GM12872 (cell line): ENCODE measurements around the gene JUNB.

Experiments
- TF ChIP-seq, protein P1 (sequence below): IDR thresholded peaks from 3 replicates; pipeline ENCODE4 v1.5.1; 2011; ENCODE audit warnings: low read depth, mild to moderate bottlenecking, low read length, moderate library complexity; ENCODE audit not compliant: insufficient read depth

Gene JUNB

DNA sequence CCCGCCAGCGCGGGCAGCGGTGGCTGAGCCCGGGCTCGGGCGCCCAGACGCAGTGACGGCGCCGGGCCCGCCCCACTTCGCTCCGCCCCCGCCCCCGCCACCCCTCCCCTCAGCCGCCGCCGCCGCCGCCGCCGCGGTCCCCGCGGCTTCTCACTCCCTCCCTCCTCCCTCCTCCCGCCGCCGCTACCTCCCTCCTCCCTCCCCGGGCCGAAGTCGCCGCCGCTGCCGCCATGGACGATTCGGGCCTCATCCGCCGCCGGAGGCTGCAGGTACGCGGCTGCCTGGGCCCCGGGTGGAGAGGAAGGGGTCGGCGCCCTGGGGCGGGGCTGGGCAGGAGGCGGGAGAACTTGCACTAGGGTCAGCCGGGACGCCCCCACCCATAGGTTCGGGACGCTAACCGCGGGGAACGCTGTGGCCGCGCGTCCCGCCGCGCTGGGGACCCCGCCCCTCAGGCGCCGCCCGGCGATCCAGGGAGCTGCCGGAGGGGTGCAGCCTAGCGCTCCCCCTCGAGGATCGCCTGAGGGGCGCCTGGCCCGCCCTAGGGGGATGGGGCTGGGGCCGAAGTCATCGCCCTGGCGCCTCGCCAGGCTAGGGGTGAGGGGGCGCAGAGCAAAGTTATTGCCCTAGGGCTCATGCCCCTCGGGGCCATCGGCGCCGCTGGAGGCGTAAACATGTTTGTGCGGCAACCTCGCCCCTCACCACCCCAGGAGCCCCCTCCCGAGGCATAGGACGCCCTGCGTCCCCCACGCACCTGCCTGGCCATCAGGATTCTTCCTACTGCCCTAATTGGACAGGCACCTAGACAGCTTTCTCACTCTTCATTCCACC lies 42.7 kb downstream of the JUNB start:
- TF ChIP-seq, protein P1, sequence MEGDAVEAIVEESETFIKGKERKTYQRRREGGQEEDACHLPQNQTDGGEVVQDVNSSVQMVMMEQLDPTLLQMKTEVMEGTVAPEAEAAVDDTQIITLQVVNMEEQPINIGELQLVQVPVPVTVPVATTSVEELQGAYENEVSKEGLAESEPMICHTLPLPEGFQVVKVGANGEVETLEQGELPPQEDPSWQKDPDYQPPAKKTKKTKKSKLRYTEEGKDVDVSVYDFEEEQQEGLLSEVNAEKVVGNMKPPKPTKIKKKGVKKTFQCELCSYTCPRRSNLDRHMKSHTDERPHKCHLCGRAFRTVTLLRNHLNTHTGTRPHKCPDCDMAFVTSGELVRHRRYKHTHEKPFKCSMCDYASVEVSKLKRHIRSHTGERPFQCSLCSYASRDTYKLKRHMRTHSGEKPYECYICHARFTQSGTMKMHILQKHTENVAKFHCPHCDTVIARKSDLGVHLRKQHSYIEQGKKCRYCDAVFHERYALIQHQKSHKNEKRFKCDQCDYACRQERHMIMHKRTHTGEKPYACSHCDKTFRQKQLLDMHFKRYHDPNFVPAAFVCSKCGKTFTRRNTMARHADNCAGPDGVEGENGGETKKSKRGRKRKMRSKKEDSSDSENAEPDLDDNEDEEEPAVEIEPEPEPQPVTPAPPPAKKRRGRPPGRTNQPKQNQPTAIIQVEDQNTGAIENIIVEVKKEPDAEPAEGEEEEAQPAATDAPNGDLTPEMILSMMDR = no peak

DNA sequence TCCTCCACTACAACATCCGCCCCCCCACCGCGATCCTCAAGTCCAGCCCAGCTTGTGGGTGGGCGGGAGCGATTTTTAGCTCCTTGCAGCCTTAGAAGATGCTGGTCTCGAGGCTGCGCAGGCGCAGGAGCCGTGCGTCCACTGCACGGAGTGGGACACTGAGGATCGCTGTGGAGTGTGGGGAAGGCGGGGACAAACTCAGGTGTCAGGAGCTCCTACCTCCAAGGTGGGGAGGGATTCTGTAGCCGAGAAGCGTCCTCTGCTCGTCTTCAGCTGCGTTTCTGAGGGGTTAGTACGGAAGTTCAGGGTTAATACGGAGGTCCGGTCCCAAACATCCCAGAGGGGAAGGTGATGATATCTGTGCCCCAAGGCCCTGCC lies 43.3 kb downstream of the JUNB start, which contains the start of gene RTBDN:
TSS of gene RTBDN (minus strand) at position 14 of the 378 bp plus-strand sequence. CDS start 4,600 bp downstream, outside the sequence.
- TF ChIP-seq, protein P1 = no peak

DNA sequence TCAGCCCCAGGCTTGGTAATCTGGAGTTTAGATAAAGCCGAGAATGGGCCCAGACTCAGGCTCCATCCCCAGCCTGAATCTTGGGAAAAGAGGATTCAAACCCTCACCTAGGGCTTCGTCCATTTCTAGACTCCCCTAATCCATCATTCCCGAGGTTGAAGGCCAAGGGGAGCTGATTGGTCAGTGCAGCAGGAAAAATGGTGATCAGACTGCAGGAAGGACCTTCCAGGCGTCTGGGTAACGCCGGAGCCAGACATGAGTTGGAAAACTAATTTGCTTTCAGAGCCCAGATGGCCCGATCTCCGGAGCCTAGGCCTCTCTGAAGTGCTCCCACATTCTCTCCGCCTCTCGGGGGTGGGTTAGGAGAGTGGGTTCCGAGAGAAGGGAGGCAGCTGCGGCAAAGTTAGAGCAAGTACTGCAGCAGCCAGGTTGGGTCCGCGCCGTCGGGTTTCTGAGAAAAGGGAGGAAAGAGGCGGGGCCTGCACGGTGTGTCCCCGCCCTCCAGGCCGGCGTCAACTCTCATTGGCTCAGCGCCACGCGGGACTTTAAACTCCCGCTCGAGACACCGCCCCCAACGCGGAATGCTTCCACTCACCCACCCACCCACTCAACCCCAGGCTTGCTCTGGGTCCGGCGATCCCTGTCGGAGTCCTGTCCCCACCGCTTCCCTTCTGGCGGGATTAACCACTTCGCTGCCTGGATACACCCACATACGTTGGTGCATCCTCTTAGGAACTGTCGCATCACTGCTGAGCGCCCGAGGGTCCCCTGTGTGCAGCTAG lies 43.9 kb downstream of the JUNB start:
- TF ChIP-seq, protein P1 = no peak

DNA sequence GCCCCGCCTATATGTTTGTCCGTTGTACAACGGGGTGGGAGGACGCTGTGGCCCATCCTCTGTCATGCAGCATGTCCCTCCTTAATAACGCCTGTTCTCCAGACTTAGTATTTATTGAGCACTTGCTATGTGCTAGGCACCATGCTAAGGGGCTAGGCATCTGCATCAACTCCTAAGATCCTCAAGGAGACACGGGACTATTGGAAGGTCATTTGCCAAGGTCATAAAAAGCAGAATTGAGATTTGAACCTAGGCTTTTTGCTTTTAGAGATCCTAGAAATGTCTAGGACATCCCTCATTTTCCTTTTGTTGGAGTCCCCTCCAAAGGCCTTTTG lies 45.2 kb downstream of the JUNB start:
- TF ChIP-seq, protein P1 = no peak

DNA sequence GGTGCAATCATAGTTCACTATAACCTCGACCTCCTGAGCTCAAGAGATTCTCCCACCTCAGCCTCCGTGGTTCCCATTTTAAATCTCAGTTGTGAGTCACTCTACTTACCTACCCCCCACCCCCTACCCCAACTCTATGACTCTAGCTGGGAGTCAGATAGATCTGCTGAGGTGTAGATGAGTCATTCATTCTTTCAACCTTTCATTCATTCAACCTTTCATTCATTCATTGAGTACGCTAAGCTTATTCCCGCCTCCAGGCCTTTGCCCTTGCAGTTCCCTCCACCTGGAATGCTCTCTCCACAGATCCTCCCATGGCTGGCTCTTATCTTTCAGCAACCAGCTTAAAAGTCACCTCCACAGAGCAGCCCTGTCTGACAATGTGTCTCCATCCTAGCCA lies 45.9 kb downstream of the JUNB start:
- TF ChIP-seq, protein P1 = no peak

DNA sequence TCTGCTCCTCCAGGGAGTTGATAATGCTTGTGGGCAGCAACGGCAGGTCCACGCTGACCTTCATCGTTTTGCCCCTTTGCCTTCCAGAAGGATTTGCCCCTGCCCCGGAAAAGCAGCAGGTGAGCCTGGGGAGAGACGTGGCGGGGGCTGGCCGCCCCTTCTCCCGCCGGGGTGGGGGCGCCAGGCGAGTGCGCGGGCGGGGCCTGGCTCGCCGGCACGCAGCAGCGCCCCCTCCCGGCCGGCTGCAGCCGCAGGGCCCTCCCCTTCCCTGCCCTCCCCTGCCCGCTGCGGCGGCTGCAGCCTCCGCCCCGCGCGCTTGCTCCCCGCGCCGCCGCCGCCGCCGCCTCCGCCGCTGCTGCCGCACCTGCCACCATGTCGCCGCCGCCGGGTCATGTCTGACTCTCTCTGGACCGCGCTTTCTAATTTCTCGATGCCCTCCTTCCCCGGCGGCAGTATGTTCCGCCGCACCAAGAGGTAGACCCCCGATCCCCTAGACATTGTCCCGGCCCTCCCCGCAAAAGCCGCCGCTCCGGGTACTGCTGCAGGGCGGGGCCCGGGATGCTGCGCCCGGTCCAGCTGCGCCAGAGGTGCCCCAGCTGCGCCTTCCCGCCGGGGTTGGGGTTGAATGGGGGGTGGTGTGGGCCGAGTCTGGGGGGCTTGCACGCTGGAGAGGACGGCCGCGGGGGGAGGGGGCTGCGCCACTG lies 47.0 kb downstream of the JUNB start, which contains the start of gene MAST1:
TSS of gene MAST1 (plus strand) at position 334 of the 704 bp plus-strand sequence. CDS start at position 392, 58 bp downstream.
- TF ChIP-seq, protein P1 = peak; percentile 51; the same call in 2 of the 3 replicates
